Measurements from ENCODE around the gene FLT1. TPM values are rescaled to one million over a fixed set of nuclear protein-coding genes. Genes with fewer than 3 reads are reported as not detected.

FLT1 gene
- total RNA-seq, 1 donor from 2014 or later: 0.60 TPM

- no peak for DNase-seq (ENCODE audit: low spot score)
- H3K4me3 Mint-ChIP-seq (ENCODE audit: unreplicated experiment): no peak overlapping the region
- H3K4me1 Mint-ChIP-seq (ENCODE audit: low read depth): peaks cover 7% of the 10 kb centered on the region
- TF ChIP-seq CTCF (IDR thresholded peaks at IDR 0.05): no peak
- H3K36me3 Mint-ChIP-seq (ENCODE audit: low read depth): no peaks in the 10 kb centered on the region
- H3K27me3 Mint-ChIP-seq (ENCODE audit: low read depth): peaks cover 15% of the 10 kb centered on the region
- H3K27ac Mint-ChIP-seq (ENCODE audit: unreplicated experiment): no peak overlapping the region
- H3K9me3 Mint-ChIP-seq (ENCODE audit: low read depth): no peaks in the 10 kb centered on the region
These were observed 33.5 kb upstream of the FLT1 start for GRCh38 chr13:28528388-28528787.

DNA sequence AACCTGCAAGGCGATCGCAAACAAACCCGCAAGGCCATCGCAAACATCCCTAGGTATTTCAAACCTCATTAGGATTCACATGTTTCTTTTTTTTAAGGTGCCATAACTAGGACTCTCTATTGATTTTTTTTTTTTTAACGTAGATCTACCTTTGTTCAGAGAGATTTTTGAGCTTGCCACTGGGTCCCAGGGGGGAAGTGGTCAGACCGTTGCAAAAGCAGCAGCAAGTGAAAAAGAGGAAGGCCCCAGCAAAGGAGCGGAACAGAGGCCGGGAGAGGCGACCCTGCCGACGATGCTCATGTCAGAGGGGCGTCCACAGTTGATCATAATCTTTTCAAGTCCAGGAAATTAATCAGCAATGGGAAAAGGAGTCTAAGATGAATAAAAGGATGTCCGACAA, 32.7 kb upstream of the FLT1 start:
- Mint-ChIP-seq H3K4me1 (ENCODE audit: low read depth) (peaks cover 3% of the 10 kb centered on the region), H3K27ac (ENCODE audit: unreplicated experiment) (no peak overlapping the region), H3K36me3 (ENCODE audit: low read depth) (no peaks in the 10 kb centered on the region), H3K27me3 (ENCODE audit: low read depth) (peaks cover 15% of the 10 kb centered on the region), H3K9me3 (ENCODE audit: low read depth) (no peaks in the 10 kb centered on the region), H3K4me3 (ENCODE audit: unreplicated experiment) (no peak overlapping the region)
- DNase-seq (ENCODE audit: low spot score): no peak
- TF ChIP-seq CTCF (IDR thresholded peaks at IDR 0.05): no peak

DNA sequence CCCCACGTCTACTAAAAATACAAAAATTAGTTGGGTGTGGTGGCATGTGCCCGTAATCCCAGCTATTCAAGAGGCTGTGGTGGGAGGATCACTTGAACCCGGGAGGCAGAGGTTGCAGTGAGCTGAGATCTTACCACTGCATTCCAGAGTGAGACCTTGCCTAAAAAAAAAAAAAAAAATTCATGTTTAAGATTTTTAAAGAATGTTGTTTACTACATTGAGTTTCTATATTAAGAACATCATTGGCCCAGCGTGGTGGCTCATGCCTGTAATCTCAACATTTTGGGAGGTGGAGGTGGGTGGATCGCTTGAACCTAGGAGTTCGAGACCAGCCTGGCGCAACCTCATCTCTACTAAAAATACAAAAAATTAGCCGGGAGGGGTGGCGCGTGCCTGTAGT, 31.9 kb upstream of the FLT1 start:
- H3K36me3 Mint-ChIP-seq (ENCODE audit: low read depth): no peaks in the 10 kb centered on the region
- no peaks in the 10 kb centered on the region for H3K9me3 Mint-ChIP-seq (ENCODE audit: low read depth)
- no peak for TF ChIP-seq CTCF (IDR thresholded peaks at IDR 0.05)
- peaks cover 3% of the 10 kb centered on the region for H3K4me1 Mint-ChIP-seq (ENCODE audit: low read depth)
- no peak overlapping the region for H3K27ac Mint-ChIP-seq (ENCODE audit: unreplicated experiment)
- H3K27me3 Mint-ChIP-seq (ENCODE audit: low read depth): peaks cover 15% of the 10 kb centered on the region
- DNase-seq (ENCODE audit: low spot score): no peak
- no peak overlapping the region for H3K4me3 Mint-ChIP-seq (ENCODE audit: unreplicated experiment)

DNA sequence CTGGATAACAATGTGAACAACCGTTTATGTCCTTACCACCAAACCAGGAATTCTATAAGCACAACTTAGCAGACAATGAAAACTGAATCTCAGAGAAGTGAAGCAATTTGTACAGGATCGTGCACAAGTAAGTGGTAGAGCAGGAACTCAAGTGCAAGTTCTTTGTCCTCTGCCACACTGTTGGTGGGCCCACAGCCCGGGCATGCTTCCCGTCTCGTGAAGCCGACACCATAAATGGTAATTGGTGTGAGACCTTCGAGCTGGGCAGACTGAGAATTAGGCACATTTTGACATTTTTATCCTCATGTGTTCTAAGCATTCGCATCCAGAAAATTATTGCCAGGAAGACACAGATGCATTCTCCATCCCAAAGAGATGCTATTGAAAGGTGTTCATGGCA, 27.9 kb upstream of the FLT1 start:
- no peak for DNase-seq (ENCODE audit: low spot score)
- Mint-ChIP-seq H3K27me3 (ENCODE audit: low read depth) (peaks cover 22% of the 10 kb centered on the region), H3K4me3 (ENCODE audit: unreplicated experiment) (no peak overlapping the region), H3K36me3 (ENCODE audit: low read depth) (peaks cover 2% of the 10 kb centered on the region), H3K9me3 (ENCODE audit: low read depth) (no peaks in the 10 kb centered on the region), H3K27ac (ENCODE audit: unreplicated experiment) (no peak overlapping the region), H3K4me1 (ENCODE audit: low read depth) (peaks cover 3% of the 10 kb centered on the region)
- no peak for TF ChIP-seq CTCF (IDR thresholded peaks at IDR 0.05)

DNA sequence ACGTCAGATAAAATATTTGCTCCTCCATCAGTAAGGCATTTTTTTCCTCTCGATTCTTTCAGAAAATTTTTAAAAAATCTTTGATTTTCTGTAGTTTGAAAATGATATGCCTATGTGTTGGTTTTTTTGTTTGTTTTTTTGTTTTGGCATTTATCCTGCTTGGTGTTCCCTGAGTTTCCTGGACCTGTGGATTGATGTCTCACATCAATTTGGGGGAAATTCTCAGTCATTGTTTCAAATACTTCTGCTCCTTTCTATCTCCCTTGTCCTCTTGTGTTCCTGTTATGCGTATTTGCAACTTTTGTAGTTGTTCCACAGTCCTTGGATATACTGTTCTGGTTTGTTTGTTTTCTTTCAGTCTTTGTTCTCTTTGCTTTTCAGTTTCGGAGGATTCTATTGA, 18.8 kb upstream of the FLT1 start:
- H3K36me3 Mint-ChIP-seq (ENCODE audit: low read depth): peaks cover 3% of the 10 kb centered on the region
- H3K27ac Mint-ChIP-seq (ENCODE audit: unreplicated experiment): no peak overlapping the region
- TF ChIP-seq CTCF (IDR thresholded peaks at IDR 0.05): no peak
- H3K27me3 Mint-ChIP-seq (ENCODE audit: low read depth): peaks cover 29% of the 10 kb centered on the region
- DNase-seq (ENCODE audit: low spot score): no peak
- H3K4me1 Mint-ChIP-seq (ENCODE audit: low read depth): no peaks in the 10 kb centered on the region
- no peaks in the 10 kb centered on the region for H3K9me3 Mint-ChIP-seq (ENCODE audit: low read depth)
- H3K4me3 Mint-ChIP-seq (ENCODE audit: unreplicated experiment): no peak overlapping the region

All from chondrocyte (in vitro differentiated cells).